GM12873 (cell line): ENCODE measurements around the gene HAPLN2.
A peak's percentile ranks its signal among the peaks of the same experiment; 100 is the strongest.

Source experiments
- CTCF ChIP-seq: IDR thresholded peaks from 2 replicates; pipeline ENCODE4 v1.5.1; 2012; ENCODE audit warnings: low read depth, mild to moderate bottlenecking, moderate library complexity, low read length, control low read depth; ENCODE audit not compliant: insufficient read depth; ENCODE audit errors: missing control alignments

The HAPLN2 gene

GRCh38 chr1:156599811-156600210 lies 19.4 kb upstream of the HAPLN2 start:
- peak; percentile 38 for TF ChIP-seq CTCF

- TF ChIP-seq CTCF: no peak
Measured at GRCh38 chr1:156600733-156601121, 18.5 kb upstream of the HAPLN2 start.

- no peak for TF ChIP-seq CTCF
Measured at GRCh38 chr1:156601122-156601830, 17.9 kb upstream of the HAPLN2 start, which contains the start of gene GPATCH4. TSS of gene GPATCH4 (minus strand) at chr1:156601479.

DNA sequence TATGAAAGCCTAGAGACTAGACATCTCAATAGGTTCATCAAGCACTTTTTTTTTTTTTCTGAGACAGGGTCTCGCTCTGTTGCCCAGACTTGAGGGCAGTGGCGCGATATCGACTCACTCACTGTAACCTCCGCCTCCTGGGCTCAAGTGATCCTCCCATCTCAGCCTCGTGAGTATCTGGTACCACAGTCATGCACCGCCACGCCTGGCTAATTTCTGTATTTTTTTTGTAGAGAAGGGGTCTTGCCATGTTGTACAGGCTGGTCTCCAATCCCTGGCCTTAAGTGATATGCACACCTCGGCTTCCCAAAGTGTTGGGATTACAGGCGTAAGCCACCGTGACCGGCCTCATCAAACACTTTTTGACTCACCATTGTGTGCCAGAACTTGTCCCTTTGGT lies 17.3 kb upstream of the HAPLN2 start:
- no peak for TF ChIP-seq CTCF

GRCh38 chr1:156602557-156602993 lies 16.6 kb upstream of the HAPLN2 start:
- peak; percentile 48 for TF ChIP-seq CTCF

- TF ChIP-seq CTCF: peak; percentile 90
Measured at GRCh38 chr1:156608036-156608674, 11.1 kb upstream of the HAPLN2 start.

GRCh38 chr1:156608981-156609380 lies 10.2 kb upstream of the HAPLN2 start:
- TF ChIP-seq CTCF: peak; percentile 76
